Natural killer cell treated with Interleukin-12 subunit alpha and Interleukin-12 subunit beta and Interleukin-15 and Interleukin-18, amount 100 ng/mL, for 72 hours (primary cell): Measurements from ENCODE around the gene KCNC4. TPM values are rescaled to one million over a fixed set of nuclear protein-coding genes. Genes with fewer than 3 reads are reported as not detected.
A peak's percentile ranks its signal among the peaks of the same experiment; 100 is the strongest.

Experiments used
- ATAC-seq, 2 donors: fragments of 150-1000 bp; cut with Tn5 transposase in 1 of 2; sonication (Bioruptor Pico), chemical (Tn5 transposase) in 1 of 2; 2 replicates each; pipeline ENCODE4 v1.10.0; 2021
- DNase-seq: peaks from one replicate; pipeline ENCODE4 v3.0.0; 2022; ENCODE audit warnings: low spot score
- H3K27ac Mint-ChIP-seq, 2 donors: 1 replicate in 1 of 2; 2 replicates in 1 of 2; pipeline ENCODE4 v1.8.0; 2022; ENCODE audit warnings: mixed read lengths in 2 of 2, mild to moderate bottlenecking in 1 of 2, moderate library complexity in 1 of 2
- H3K27me3 Mint-ChIP-seq, 2 donors: 1 replicate in 1 of 2; 2 replicates in 1 of 2; pipeline ENCODE4 v1.8.0; 2022; ENCODE audit warnings: mixed read lengths in 2 of 2
- H3K36me3 Mint-ChIP-seq: one replicate; pipeline ENCODE4 v1.8.0; 2022; ENCODE audit warnings: mixed read lengths
- H3K4me1 Mint-ChIP-seq, 2 donors: 1 replicate in 1 of 2; 2 replicates in 1 of 2; pipeline ENCODE4 v1.8.0; 2022; ENCODE audit warnings: low read depth in 2 of 2, mixed read lengths in 2 of 2, mild to moderate bottlenecking in 1 of 2
- H3K4me3 Mint-ChIP-seq: one replicate; pipeline ENCODE4 v1.8.0; 2022; ENCODE audit warnings: mixed read lengths
- H3K9me3 Mint-ChIP-seq: 2 replicates; pipeline ENCODE4 v1.8.0; 2022; ENCODE audit warnings: mixed read lengths
- total RNA-seq, 2 donors: library from RNA; stranded (reverse); gene quantifications; one replicate each; pipeline ENCODE4 v1.2.3, GENCODE V29; 2022

The KCNC4 gene
- total RNA-seq, 2 donors from 2014 or later: 0.88 to 2.1 TPM

DNA sequence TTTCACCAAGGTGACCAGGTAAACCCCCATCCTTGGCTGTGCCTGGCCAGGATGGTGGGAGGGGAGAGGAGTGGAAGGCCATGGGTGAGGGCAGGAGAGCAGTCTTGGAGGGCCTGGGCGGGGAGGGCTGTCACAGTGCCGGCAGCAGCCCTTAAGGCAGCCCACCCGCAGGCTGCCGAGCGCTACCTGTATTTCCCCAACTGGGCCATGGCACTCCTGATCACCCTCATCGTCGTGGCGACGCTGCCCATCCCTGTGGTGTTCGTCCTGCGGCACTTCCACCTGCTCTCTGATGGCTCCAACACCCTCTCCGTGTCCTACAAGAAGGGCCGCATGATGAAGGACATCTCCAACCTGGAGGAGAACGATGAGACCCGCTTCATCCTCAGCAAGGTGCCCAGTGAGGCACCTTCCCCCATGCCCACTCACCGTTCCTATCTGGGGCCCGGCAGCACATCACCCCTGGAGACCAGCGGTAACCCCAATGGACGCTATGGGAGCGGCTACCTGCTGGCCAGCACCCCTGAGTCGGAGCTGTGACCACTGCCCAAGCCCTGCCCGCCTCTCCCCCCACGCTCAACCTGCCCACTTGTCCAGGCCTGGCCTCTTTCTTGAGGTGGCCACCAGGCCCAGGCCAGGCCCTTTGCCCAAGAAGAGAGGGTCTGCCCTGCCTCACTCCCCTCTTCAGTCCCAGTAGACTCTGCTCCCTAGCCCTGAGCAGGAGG, 12.0 kb upstream of the KCNC4 start:
- Mint-ChIP-seq H3K9me3 (no peaks in the 10 kb centered on the region), H3K27me3 (no peaks in the 10 kb centered on the region), H3K27ac (no peak overlapping the region), H3K36me3 (no peaks in the 10 kb centered on the region), H3K4me3 (no peak overlapping the region), H3K4me1 (peaks cover 3 to 7% of the 10 kb centered on the region in 2 donors)
- ATAC-seq (no peak), DNase-seq (no peak)

DNA sequence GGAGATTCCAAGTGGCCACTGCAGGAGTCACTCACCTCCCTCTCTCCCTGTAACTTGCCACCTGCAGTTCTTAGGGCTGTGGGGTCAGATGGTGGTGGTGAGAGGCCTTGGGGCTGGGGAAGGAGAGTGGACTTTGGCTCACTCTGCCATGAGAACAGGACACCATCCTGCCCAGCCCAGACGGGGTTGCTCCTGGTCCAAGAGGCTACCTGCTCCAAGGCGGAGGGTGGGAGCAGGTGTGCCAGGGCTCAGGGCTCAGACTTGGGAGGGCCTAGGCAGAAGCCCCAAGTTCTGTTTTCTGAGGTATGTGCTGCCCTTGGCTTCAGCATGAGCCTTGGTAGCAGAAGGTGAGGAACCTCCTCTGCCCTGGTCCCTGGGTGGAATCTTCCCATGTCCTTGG, 11.4 kb upstream of the KCNC4 start:
- Mint-ChIP-seq H3K27ac (no peak overlapping the region), H3K27me3 (no peaks in the 10 kb centered on the region), H3K36me3 (no peaks in the 10 kb centered on the region), H3K4me1 (peaks cover 6 to 11% of the 10 kb centered on the region in 2 donors), H3K4me3 (no peak overlapping the region), H3K9me3 (no peaks in the 10 kb centered on the region)
- ATAC-seq: no peak
- DNase-seq: no peak

DNA sequence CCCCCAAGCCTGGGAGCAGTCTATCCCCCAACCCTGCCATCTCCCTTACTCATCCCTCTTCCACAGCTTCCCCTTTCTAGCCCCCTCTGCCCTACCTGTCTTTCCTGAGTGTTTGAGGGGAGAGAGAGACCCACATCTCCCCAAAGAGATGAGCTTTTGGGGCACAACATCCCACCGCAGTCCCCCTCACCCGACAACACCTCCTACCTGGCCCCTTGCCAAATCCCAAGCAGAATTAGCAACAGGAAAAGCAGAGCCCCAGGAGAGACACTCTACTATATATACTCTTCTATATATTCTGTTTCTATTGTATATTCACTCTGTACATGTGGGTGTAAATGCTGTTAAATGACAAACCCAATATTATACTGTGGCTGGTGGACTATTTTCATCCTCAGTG, 9.9 kb upstream of the KCNC4 start:
- H3K27ac Mint-ChIP-seq: peak overlapping the region in 1 of 2 donors; percentile 33

DNA sequence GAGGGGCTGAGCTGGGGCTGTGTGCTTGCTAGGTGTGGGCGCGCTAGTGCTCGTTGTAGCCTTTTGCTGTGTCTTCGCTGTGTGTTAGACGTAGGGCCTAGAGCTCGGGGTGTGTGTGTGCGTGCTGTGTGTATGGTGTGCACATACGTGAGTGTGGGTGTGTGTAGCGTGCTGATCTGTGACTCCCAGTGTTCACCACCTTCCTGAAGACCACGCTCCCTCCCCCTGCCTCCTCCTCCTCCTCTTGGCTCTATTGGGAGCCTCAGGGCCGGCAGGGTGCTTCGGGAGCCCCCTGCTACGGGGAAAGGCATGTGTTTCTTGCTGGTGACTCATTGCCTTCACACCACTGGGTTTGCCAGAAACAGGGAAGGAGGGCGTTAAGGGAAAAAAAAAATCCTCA, 9.4 kb upstream of the KCNC4 start:
- H3K27me3 Mint-ChIP-seq: no peaks in the 10 kb centered on the region
- H3K4me1 Mint-ChIP-seq: peaks cover 6 to 11% of the 10 kb centered on the region in 2 donors
- no peaks in the 10 kb centered on the region for H3K9me3 Mint-ChIP-seq
- no peaks in the 10 kb centered on the region for H3K36me3 Mint-ChIP-seq
- DNase-seq (no peak), ATAC-seq (no peak)
- H3K27ac Mint-ChIP-seq: no peak overlapping the region
- H3K4me3 Mint-ChIP-seq: no peak overlapping the region

More for the DNA sequence above, 9.9 kb upstream of the KCNC4 start:
- H3K4me3 Mint-ChIP-seq: no peak overlapping the region
- H3K27me3 Mint-ChIP-seq: no peaks in the 10 kb centered on the region
- H3K4me1 Mint-ChIP-seq: peaks cover 6 to 11% of the 10 kb centered on the region in 2 donors
- H3K9me3 Mint-ChIP-seq: no peaks in the 10 kb centered on the region
- DNase-seq: no peak
- no peaks in the 10 kb centered on the region for H3K36me3 Mint-ChIP-seq
- ATAC-seq: no peak

DNA sequence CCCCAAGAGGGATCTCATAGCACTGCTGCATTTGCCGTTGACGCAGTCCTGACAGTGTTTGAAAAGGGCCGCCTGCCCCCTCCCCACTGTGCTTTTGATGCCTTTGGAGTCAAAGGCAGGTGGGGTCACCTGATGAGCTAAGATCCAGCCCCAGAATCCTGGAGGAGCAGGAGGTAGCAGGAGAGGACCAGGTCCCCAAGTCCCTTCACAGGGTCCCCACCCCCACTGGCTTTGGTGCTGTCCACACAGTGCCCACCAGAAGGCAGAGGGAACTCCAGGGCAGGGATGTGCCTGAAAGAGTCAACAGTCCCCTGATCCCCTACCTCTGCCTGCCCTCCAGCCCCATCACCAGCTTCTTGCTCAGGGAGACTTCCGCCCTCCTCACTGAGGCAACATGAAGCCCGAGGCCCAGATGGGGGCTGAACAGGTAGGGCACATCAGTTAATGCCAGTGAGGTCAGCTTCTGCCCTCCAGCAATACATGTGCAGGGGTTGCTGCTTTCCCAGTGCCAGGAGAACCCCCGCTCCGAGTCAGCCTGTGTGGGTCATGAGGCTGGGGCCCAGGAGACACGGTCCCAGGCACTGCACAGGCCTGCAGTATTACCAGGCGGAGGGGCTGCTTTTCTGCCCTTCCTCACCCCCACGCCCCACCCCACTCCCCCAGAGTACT, 8.8 kb upstream of the KCNC4 start:
- no peaks in the 10 kb centered on the region for H3K9me3 Mint-ChIP-seq
- no peak overlapping the region for H3K4me3 Mint-ChIP-seq
- ATAC-seq (no peak), DNase-seq (no peak)
- H3K27ac Mint-ChIP-seq: no peak overlapping the region
- peaks cover 6 to 11% of the 10 kb centered on the region in 2 donors for H3K4me1 Mint-ChIP-seq
- no peaks in the 10 kb centered on the region for H3K27me3 Mint-ChIP-seq
- H3K36me3 Mint-ChIP-seq: no peaks in the 10 kb centered on the region

DNA sequence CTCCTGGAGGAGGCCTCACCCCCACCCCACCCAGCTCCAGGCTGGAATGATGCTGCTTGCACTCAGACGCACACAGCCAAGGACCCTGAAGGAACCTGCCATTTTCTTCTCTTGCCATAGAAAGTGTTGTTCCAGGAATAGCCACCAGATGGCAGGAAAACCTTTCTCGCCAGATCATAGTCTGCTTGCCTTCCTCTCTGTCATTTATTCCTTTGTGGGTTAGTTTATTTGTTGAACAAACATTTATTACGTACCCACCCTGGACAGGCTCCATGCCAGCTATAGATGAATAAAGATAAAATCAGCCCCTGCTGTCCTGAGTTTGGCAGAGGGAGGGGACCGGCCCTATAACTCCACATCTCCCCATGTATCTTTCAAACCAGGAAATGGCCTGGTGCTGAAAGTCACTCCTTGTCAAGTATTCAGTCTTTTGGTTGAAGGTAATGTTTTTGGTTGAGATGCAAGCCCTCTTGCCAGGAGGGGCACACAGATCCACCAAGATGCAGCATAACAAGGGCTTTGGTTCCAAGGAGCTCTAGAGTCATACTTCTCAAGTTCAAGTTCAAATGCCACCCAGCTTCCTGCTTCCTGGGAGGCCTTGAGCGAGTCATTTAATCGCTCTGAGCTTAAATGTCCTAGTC, 7.0 kb upstream of the KCNC4 start:
- DNase-seq (no peak), ATAC-seq (peak; percentile 48 to 55)
- Mint-ChIP-seq H3K9me3 (no peaks in the 10 kb centered on the region), H3K27ac (peak overlapping the region; percentile 60 to 79), H3K4me1 (peaks cover 6 to 10% of the 10 kb centered on the region in 2 donors), H3K4me3 (no peak overlapping the region), H3K27me3 (no peaks in the 10 kb centered on the region), H3K36me3 (no peaks in the 10 kb centered on the region)

DNA sequence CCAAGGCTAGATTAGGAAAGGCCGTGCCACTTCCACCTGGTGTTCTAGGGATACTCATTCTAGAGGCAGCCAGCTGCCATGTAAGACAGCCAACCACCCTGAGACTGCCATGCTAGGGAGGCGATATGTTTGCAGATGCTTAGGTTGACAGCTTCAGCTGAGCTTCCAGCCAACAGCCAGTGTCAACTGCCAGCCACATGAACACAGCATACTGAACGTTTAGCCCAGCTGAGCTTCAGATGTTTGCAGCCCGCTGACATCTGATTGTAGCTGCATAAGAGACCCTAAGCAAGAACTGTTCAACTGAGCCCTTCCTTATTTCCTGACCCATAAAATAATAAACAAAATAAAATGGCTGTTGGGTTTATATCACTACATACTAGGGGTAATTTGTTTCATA, 5.0 kb upstream of the KCNC4 start:
- no peak overlapping the region for H3K27ac Mint-ChIP-seq
- H3K9me3 Mint-ChIP-seq: no peaks in the 10 kb centered on the region
- DNase-seq: no peak
- no peak for ATAC-seq
- H3K4me3 Mint-ChIP-seq: no peak overlapping the region
- no peaks in the 10 kb centered on the region for H3K36me3 Mint-ChIP-seq
- peaks cover 15 to 19% of the 10 kb centered on the region in 2 donors for H3K4me1 Mint-ChIP-seq
- H3K27me3 Mint-ChIP-seq: no peaks in the 10 kb centered on the region

DNA sequence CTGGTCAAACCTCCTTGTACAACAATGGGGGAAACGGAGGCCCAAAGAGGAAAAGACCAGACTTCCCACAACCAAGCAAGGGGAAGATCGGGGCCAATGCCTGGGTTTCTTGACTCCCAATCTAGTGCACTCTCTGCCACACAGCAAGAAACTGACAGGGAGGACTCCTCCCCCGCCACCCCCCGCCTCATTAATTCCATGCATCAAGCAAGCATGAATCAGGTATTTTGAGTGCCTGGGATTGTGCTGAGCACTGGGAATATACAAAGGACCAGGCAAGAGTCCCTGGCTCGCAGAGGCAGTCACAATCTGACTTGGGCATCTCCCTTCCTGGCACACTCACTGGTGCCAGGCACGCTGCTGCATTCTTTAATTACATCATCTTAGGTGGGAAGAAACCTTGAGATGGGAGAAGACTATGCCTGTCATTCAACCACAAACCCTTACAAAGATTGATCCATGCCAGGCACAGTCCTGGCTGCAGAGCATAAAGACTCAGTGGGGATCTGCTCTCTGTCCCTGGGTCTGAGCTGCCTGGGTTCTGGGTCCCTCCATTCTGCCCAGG, 4.4 kb upstream of the KCNC4 start:
- Mint-ChIP-seq H3K4me1 (peaks cover 15 to 19% of the 10 kb centered on the region in 2 donors), H3K36me3 (no peaks in the 10 kb centered on the region), H3K9me3 (no peaks in the 10 kb centered on the region), H3K27ac (no peak overlapping the region), H3K4me3 (no peak overlapping the region), H3K27me3 (no peaks in the 10 kb centered on the region)
- DNase-seq (no peak), ATAC-seq (no peak)

DNA sequence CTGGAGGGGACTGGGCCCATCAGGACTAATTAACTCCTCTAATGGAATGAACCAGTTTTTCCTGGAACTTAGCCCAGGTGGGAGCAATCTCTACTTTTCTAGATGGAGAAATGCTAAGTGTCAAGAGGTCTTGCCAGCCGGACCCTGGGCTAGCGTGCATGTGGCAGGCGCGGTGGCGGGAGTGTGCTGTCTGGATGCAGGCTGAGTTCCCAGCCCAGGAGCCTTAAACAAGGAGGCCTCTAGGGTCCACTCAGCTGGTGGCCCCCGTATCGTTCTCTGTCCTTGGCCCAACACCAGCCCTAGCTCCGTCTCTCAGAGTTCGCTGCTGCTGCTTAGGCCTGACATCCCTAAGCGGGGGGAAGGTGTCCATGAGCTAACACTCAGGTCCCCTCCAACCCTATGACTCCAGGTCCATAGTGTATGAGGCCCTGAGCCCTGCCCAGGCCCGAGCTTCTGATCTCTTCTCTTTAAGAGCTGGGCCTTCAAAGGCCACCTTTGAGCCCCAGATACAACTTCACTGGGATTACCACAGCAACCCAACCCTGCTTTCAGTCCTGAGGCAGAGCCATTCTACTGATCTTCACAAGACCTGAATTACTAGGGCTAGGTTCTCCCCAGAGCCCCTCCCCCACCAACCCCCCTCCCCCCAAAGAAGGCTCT, 3.7 kb upstream of the KCNC4 start:
- peaks cover 0 to 2% of the 10 kb centered on the region in 2 donors for H3K27me3 Mint-ChIP-seq
- no peaks in the 10 kb centered on the region for H3K36me3 Mint-ChIP-seq
- no peak overlapping the region for H3K4me3 Mint-ChIP-seq
- no peak overlapping the region for H3K27ac Mint-ChIP-seq
- no peak for ATAC-seq
- no peak for DNase-seq
- no peaks in the 10 kb centered on the region for H3K9me3 Mint-ChIP-seq
- peaks cover 15 to 23% of the 10 kb centered on the region in 2 donors for H3K4me1 Mint-ChIP-seq

DNA sequence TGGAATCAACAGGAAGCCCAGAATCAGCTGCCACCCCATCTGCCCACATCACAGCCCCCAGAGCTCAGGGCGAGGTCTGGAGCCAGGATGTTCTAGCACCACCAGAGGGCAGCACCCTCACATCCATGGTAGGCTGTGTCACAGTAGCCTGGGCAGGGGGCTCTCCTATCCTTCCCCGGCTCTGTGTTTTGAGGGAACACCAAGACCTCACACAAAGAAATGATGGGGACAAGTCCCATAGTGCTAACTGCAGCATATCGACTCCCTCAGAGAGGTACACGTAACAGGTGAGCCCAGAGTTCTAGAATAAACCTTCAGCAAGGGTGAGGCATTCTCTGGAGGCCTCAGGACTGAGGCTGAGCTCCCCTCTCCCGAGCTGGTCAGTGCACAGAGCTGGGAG, 2.3 kb upstream of the KCNC4 start:
- DNase-seq (no peak), ATAC-seq (no peak)
- H3K9me3 Mint-ChIP-seq: no peaks in the 10 kb centered on the region
- H3K4me1 Mint-ChIP-seq: peaks cover 15 to 27% of the 10 kb centered on the region in 2 donors
- H3K27me3 Mint-ChIP-seq: peaks cover 6 to 7% of the 10 kb centered on the region in 2 donors
- H3K36me3 Mint-ChIP-seq: no peaks in the 10 kb centered on the region
- H3K4me3 Mint-ChIP-seq: no peak overlapping the region
- no peak overlapping the region for H3K27ac Mint-ChIP-seq

DNA sequence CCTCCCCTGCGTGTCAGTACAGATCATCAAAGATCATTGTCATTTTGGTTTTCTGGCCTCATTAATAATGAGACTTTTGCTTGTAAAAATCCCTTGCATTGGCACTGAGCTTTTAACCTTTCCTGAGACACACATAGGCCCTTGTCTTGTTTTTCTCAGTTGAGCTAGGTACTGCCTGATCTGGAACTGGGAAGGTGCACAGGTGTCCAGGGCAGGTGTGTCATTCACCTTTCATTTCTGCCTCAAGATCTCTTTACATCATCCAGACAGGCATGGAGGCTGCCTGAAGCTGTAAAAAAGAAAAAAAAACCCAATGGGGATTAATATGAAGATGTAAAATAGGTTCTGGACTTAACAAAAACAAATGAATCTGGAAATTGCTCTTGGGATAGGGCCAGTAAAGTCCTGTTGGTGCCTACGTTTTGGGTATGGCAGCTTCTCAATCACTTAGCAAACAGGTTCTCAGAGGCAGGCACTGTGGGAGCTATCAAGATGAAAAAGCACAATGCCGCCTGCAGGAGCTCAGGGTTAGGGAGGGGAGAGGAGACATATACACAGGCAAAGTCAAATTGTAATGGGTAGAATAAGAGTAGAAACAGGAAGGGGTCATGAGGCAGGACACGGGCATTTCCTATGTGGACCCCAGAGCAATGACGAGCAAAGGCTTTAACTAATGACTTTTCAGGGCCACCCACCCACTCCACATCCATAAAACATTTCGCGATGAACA, 1.0 kb upstream of the KCNC4 start:
- peak overlapping the region; percentile 80 for H3K4me3 Mint-ChIP-seq
- DNase-seq (no peak), ATAC-seq (no peak)
- H3K27ac Mint-ChIP-seq: peak overlapping the region; percentile 71 to 79
- H3K9me3 Mint-ChIP-seq: no peaks in the 10 kb centered on the region
- peaks cover 6 to 13% of the 10 kb centered on the region in 2 donors for H3K27me3 Mint-ChIP-seq
- H3K4me1 Mint-ChIP-seq: peaks cover 9 to 21% of the 10 kb centered on the region in 2 donors
- no peaks in the 10 kb centered on the region for H3K36me3 Mint-ChIP-seq

DNA sequence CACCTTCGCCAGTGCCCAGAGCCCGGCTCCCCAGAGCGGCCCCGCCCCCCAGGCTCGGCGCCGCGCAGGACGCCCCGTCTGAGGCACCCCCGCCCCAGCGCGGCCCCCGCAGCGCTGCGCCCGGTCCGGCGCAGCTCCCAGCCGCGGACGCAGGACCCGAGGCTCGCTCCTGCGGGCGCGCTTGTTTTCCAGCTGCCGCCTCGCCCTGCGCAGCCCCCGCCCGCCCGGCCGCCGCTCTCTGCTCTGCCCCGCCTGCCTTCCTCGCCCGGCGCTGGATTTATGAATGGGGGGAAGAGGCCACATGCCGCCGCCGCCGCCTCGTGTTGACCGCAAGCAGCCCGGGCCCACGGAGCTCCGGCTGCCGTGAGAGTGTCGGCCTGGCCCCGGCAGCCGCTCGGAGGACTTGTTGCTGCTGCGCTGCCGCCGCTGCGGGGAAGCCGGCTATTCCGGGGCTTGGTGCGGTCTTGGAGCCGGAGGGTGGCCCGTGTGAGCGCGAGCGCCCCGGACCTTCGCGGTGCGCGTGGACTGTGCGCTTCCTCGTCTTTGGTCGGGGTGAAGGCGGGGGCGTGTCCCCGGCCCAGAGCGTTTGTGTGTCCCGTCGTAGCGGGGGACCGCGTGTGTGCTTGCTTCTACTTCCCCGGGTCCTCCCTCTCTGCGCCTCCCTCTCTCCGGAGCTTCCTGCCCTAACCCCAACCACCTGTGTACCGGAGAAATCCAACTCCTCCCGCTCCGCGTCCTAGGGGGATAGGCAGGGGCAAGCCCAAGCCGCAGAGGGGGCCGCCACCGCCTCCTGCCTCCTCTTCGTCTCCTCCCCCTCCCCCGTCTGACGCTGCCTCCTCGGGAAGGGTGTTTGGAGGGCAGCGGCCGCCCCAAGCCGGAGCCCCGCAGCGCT, 736 bp downstream of the KCNC4 start:
- Mint-ChIP-seq H3K4me1 (peaks cover 9 to 21% of the 10 kb centered on the region in 2 donors), H3K36me3 (no peaks in the 10 kb centered on the region), H3K27ac (peak overlapping the region in 1 of 2 donors; percentile 31), H3K9me3 (no peaks in the 10 kb centered on the region), H3K27me3 (peaks cover 6 to 13% of the 10 kb centered on the region in 2 donors), H3K4me3 (peak overlapping the region; percentile 82)
- ATAC-seq (peak; percentile 43 to 54), DNase-seq (peak; percentile 69)
